ENCODE measurements around the gene MIPEP.
"Not testable (repeated sequence)": the region's sequence is repeated elsewhere in the genome, so short reads cannot be mapped to it uniquely, and the experiment has no call there.

MIPEP gene

GRCh38 chr13:23776698-23777574 lies 112.3 kb downstream of the MIPEP start:
- no peak for DNase-seq (ENCODE audit: low read depth)

DNA sequence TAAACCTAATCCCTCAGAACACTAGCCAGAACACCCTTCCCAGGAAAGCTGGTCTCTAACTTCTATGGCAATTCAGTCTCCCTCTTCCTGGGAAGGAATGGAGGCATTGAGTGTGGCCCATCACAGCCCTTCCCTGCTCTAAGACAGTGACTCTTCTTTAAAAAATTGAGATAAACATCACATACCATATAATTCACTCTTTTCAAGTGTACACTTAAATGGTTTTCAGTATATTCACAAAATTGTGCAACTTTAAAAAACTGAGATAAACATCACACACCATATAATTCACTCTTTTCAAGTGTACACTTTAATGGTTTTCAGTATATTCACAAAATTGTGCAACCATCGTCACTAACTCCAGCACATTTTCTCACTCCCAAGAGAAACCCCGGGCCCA lies 116.5 kb downstream of the MIPEP start:
- no peak for DNase-seq (ENCODE audit: low read depth)

GRCh38 chr13:23771956-23772355 lies 117.2 kb downstream of the MIPEP start:
- DNase-seq (ENCODE audit: low read depth): peak; percentile 51

DNA sequence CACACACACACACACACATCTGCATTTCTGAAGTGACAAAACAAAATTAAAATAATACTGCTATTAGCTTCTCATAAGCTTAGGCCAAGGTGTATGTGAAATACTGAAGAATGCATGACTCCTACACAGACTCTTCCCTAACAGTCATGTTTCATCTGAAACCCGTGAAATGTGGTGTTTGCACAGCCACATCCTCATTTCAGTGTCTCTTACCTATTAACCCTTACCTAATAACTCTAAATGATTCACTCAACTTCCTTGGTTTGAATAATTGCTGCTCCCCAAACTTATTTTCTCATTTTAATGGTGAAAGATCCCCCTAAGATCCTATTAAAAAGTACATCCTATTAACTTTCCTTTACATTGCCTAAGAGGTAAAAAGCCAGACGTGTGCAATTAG lies 117.6 kb downstream of the MIPEP start:
- no peak for DNase-seq (ENCODE audit: low read depth)

DNA sequence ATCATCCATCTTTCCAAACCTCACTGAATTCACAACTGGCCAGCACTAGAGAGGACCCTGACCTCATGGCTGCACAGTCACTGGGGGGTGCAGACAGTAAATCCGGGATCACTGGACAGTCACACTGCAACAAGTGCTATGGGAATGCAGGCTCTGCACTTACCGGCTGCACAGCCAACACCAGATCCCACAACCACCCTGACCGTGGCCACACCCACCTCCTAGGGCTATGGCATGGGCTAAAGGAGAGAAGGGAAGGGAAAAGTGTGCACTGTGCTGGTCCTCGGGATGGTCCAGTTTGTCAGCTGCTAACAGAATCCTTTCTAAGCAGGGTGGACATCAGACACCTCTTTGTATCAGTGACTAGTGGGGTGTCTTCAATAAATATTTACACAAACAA lies 118.2 kb downstream of the MIPEP start:
- no peak for DNase-seq (ENCODE audit: low read depth)

DNA sequence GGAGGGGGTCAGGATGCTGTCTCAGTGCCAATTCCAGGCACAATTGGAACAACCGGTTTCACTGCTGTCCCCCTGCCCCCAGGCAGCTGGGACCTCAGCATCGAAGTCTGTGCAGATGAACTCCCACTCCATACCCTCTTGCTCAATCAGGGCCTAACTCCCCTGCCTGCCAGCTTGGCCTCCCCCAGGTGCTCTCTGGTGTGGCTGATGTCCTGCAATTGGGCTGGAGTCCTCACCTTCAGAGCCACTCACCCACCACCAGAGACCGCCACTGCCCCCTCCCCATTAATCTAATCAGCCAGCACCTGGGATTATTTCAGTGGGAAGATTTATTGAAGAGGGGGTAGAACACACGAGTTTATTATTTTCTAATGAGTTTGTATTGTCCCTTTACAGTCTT lies 118.8 kb downstream of the MIPEP start:
- no peak for DNase-seq (ENCODE audit: low read depth)

- DNase-seq (ENCODE audit: low read depth): no peak
Observed at GRCh38 chr13:23769401-23769800, 119.8 kb downstream of the MIPEP start.

- peak; percentile 15 for DNase-seq (ENCODE audit: low read depth)
Observed at GRCh38 chr13:23767838-23768237, 121.4 kb downstream of the MIPEP start.

- no peak for DNase-seq (ENCODE audit: low read depth)
Observed at GRCh38 chr13:23766939-23767338, 122.3 kb downstream of the MIPEP start.

DNA sequence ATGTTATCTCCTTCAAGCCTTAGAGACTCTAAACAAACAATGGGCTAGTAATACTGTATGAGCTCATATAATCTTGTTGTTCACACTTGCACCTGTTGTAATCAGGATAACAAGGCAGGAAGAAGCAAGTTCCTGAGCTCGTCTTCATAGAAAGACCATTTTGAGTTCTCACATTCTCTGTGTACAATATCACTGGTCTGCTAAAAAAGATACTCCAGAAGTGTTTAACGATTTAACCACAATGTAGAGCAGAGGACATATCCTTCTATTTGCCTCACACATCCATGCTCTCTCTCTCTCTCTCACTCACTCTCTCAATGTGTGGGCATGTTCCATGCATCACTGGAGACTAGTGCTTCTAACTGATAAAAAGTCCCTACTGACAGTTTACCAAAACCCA lies 122.9 kb downstream of the MIPEP start:
- no peak for DNase-seq (ENCODE audit: low read depth)

- DNase-seq (ENCODE audit: low read depth): no peak
Observed at GRCh38 chr13:23765531-23765930, 123.7 kb downstream of the MIPEP start.

DNA sequence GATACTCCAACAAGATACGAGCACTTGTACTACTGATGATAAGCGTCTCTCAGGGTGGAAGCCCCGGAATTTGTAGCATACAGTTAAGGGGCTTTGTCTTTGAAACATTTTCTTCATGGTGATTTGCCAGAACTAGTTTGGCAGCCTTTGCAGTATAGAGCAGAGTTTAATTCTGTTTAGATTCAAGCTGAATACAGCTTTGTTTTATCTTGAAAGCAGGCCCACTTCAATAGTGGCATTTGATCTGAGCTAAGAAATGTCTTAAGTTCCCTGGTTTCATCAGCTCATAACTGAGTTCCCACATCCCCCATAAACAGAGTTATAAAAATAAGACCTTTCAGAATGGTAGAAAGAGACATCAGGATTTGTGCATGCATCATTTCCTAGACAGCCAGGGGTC lies 125.9 kb downstream of the MIPEP start:
- no peak for DNase-seq (ENCODE audit: low read depth)

- DNase-seq (ENCODE audit: low read depth): not testable (repeated sequence)
Observed at GRCh38 chr13:23761760-23762159, 127.4 kb downstream of the MIPEP start.

GRCh38 chr13:23760000-23760399 lies 129.2 kb downstream of the MIPEP start:
- no peak for DNase-seq (ENCODE audit: low read depth)

- no peak for DNase-seq (ENCODE audit: low read depth)
Observed at GRCh38 chr13:23758798-23759527, 130.2 kb downstream of the MIPEP start.

DNA sequence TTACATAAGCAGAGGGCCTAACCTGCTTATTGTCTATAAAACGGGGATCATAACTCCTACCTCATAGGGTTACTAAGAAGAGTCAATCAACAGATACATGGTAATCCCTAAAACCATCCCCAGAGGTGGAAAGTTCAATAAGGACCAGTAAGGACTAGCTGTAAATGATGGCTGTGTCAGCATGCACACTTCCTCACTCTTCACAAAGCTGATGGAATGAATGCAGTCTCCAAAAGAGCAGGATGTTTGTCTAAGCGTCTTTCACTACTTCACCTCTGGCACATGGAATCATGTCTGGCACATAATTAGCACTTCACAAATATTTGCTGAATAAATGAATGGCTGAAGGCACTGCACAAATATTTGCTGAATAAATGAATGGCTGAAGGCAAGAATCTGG lies 134.2 kb downstream of the MIPEP start:
- no peak for DNase-seq (ENCODE audit: low read depth)

DNA sequence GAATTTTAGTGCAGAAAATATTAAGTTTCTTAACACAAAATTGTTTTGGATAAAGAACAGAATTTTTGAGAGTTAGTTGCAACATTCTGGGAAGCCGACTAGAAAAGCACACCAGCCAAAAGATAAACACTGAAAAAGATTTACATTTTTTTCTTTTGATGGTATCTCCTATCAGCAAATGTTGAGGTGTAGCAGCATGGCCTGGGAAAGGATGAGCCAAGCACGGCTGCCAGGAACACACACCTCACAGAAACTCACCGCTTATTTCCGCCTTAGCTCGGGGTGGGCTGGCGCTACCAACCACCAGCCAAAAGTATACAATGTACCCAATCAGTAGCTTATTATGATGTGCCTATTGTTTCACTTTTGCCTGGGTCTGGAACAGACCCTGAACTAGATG lies 134.7 kb downstream of the MIPEP start:
- DNase-seq (ENCODE audit: low read depth): no peak

- DNase-seq (ENCODE audit: low read depth): peak; percentile 72
Observed at GRCh38 chr13:23753458-23753857, 135.7 kb downstream of the MIPEP start.

GRCh38 chr13:23752111-23753001 lies 136.8 kb downstream of the MIPEP start:
- peak; percentile 61 for DNase-seq (ENCODE audit: low read depth)

DNA sequence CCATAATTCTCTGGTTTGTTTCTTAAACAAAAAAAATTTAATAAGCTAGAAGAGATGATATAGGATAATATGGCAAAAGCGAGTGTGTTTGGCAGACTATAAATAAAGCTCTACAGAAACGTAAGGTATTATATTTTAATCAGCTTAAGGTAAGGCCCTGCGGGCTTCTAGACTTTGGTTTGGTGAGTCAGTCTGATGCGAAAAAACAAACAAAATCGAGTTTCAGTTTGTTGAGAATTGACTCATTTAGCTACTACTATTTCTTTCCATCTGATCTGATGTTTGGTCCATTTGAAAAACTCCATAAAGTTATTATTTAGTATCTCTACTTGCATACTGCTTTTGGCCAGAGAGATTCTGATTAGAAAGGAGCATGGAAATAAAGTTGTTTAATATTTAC lies 138.0 kb downstream of the MIPEP start:
- DNase-seq (ENCODE audit: low read depth): peak; percentile 82

- DNase-seq (ENCODE audit: low read depth): peak; percentile 94
Observed at GRCh38 chr13:23750383-23751121, 138.6 kb downstream of the MIPEP start.

Measured in ELR (cell line).